Lower leg skin (tissue), 4 donors: ENCODE data around the gene DAGLA. TPM values are rescaled to one million over a fixed set of nuclear protein-coding genes. Genes with fewer than 3 reads are reported as not detected.

Experiments used
- DNase-seq, 2 donors: peaks; one replicate each; pipeline ENCODE4 v3.0.0-alpha.2; 2019; ENCODE audit warnings: low spot score in 2 of 2
- H3K4me3 ChIP-seq: fragments of 200-600 bp; sonication (generic); 2 replicates; pipeline ENCODE4 v1.5.1; 2017; ENCODE audit warnings: mild to moderate bottlenecking, low read depth; ENCODE audit not compliant: poor library complexity, severe bottlenecking
- POLR2A ChIP-seq, 2 donors: fragments of 450-650 bp; IDR thresholded peaks; one replicate each; pipeline ENCODE4 v1.6.1; 2016 to 2017; ENCODE audit warnings: antibody characterized with exemption in 2 of 2, mild to moderate bottlenecking in 1 of 2, moderate library complexity in 1 of 2
- WGBS, 2 donors: methylation state at CpG; one replicate each; pipeline ENCODE4 v1.1.5; 2018; 5-methylcytosine and 5-hydroxymethylcytosine counted together
- intact Hi-C: fragments of 100-400 bp; cut with DNase I; formaldehyde crosslinking; loops from one replicate; pipeline ENCODE4 v1.15.0; 2023; ENCODE audit warnings: low total_unique reads
- total RNA-seq, 4 donors: library from RNA; depleted of rRNA; stranded (reverse); fragments of >200 nt; gene quantifications; one replicate each; pipeline ENCODE4 v1.1.0, GENCODE V29; 2016
- TF ChIP-seq, protein P1 (sequence below), 3 donors: fragments of 450-650 bp; IDR thresholded peaks; one replicate each; pipeline ENCODE4 v1.5.1; 2016; ENCODE audit warnings: antibody characterized with exemption in 3 of 3, mild to moderate bottlenecking in 3 of 3, moderate library complexity in 2 of 3

The DAGLA gene
- total RNA-seq, 4 donors from 2014 or later: 0.23 to 1.8 (median 0.79) TPM

DNA sequence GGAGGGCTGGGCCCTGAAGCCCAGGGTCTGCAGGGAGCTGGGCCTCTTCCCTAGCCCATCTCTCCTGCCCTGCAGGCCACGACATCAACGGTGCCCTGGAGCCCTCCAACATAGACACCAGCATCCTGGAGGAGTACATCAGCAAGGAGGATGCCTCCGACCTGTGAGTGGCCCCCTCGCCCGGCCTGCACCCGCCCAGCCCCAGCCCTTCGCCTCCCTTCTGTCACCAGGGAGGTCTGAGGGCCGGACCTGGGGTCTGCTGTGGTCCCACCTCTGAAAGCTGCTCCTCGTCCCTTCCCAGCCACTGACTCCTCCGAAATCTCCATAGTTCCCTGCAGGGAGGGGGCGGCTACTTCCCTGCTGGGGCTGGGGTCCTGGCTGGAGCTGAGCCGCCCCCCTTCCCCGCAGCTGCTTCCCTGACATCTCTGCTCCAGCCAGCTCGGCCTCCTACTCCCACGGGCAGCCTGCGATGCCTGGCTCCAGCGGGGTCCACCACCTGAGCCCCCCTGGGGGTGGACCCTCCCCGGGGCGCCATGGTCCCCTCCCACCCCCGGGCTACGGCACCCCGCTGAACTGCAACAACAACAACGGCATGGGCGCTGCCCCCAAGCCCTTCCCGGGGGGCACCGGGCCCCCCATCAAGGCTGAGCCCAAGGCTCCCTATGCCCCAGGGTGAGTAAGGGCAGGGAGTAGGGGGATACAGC, 85.5 kb downstream of the DAGLA start:
- intact Hi-C loops: no loop called here
- WGBS, 2 donors: 83 to 88% methylated on average over 15 to 19 of the region's 26 CpGs
- no peak overlapping the region for H3K4me3 ChIP-seq
- TF ChIP-seq, protein P1, sequence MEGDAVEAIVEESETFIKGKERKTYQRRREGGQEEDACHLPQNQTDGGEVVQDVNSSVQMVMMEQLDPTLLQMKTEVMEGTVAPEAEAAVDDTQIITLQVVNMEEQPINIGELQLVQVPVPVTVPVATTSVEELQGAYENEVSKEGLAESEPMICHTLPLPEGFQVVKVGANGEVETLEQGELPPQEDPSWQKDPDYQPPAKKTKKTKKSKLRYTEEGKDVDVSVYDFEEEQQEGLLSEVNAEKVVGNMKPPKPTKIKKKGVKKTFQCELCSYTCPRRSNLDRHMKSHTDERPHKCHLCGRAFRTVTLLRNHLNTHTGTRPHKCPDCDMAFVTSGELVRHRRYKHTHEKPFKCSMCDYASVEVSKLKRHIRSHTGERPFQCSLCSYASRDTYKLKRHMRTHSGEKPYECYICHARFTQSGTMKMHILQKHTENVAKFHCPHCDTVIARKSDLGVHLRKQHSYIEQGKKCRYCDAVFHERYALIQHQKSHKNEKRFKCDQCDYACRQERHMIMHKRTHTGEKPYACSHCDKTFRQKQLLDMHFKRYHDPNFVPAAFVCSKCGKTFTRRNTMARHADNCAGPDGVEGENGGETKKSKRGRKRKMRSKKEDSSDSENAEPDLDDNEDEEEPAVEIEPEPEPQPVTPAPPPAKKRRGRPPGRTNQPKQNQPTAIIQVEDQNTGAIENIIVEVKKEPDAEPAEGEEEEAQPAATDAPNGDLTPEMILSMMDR (IDR thresholded peaks at IDR 0.05): no peak
- TF ChIP-seq POLR2A (IDR thresholded peaks at IDR 0.05): no peak
- no peak for DNase-seq

DNA sequence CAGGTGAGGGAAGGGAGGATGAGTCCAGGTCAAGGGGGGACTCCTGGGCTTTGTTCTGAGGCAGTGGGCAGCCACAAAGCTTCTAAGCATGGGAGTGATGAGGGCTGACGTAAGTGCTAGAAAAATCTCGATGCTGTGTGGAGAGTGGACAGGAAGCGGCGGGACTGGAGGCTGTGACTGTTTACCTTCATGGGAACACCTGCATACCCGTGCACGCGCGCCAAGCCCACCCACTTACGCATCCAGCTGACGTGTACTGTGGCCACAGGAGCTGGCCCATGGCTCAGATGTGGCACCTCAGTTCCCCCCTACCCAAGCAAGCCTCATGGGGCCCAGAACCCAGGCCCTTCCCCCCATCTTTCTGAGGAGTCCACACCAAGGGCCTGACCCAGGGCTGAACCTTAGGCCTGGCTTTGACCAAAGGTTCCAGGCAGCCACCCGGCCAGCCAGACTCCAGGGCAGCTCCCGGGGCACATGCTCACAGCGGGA, 86.2 kb downstream of the DAGLA start:
- WGBS, 2 donors: 73 to 75% methylated on average over 13 of the region's 13 CpGs
- intact Hi-C loops: no loop called here
- DNase-seq: no peak
- no peak overlapping the region for H3K4me3 ChIP-seq
- no peak for TF ChIP-seq POLR2A (IDR thresholded peaks at IDR 0.05)
- TF ChIP-seq, protein P1 (IDR thresholded peaks at IDR 0.05): no peak

DNA sequence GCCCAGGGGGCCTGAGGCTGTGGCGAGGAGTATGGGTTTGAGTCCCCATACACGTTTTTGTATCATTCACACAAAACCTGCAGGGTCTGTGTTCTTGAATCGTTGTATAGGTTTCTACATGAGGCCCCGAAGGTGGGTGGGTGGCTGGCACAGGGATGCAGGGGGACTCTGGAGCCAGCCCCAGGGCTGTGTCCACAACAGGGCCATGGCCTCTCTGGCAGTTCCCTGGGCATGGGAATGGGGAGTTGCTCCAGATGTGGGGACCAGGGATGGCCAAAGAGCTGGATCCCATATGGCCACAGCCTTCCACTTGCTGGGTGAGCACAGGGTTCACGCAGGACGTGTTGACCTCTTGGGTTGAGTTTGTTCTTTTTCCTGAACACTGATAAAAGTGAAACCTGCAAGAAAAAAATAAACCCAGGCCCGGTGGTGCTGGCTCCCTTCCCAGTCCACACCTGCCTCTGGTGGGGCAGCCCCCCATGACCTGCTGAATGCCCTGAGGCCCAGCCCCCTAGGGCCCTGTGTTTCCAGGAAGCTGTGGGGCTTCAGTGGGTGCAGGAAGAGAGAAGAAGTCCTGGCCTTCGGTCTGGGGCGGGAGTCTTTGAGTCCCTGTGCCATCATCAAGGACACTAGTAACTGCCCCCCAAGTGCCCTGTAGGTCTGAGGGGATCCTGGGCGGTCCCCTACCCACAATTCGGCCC, 88.3 kb downstream of the DAGLA start:
- no peak overlapping the region for H3K4me3 ChIP-seq
- intact Hi-C loops: no loop called here
- WGBS, 2 donors: 67 to 75% methylated on average over 11 of the region's 11 CpGs
- no peak for DNase-seq
- TF ChIP-seq, protein P1 (IDR thresholded peaks at IDR 0.05): no peak
- TF ChIP-seq POLR2A (IDR thresholded peaks at IDR 0.05): no peak

DNA sequence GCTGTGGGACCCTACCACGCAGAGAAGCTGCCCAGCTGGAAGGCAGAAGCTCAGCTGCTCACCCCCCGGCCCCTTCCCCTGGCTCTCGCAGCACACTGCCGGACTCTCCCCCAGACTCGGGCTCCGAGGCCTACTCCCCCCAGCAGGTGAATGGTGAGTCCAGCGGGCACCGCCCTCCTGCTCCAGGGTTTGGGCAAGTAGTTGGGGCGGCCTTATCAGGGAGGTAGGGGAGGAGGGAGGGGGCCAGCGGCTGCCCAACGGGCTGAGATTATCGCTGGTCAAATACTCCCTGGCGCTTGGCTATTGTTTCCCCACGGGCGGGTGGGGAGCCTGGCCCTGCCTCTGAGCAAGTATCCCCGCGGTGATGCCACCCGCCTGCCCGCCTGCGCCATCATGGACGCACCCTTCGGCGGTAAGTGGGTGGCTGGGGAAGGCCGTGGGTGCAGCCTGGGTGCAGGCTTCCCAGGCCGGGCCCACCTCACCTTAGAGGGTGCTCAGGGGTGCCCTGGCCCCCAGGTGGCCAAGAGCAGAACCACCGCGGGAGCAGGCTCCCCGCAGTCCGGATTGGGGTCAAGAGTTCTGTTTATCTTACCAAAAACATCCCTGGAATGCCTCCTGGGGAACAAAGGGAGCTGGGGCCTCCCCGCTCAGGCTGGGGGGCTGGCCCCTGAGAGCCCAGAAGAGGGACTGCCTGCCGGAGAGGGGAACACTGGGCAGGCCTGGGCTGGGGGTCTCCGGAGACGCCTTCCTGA, 89.2 kb downstream of the DAGLA start:
- H3K4me3 ChIP-seq: no peak overlapping the region
- no peak for DNase-seq
- TF ChIP-seq, protein P1 (IDR thresholded peaks at IDR 0.05): no peak
- no peak for TF ChIP-seq POLR2A (IDR thresholded peaks at IDR 0.05)
- WGBS, 2 donors: 79 to 89% methylated on average over 23 to 30 of the region's 33 CpGs
- intact Hi-C loops: no loop called here

DNA sequence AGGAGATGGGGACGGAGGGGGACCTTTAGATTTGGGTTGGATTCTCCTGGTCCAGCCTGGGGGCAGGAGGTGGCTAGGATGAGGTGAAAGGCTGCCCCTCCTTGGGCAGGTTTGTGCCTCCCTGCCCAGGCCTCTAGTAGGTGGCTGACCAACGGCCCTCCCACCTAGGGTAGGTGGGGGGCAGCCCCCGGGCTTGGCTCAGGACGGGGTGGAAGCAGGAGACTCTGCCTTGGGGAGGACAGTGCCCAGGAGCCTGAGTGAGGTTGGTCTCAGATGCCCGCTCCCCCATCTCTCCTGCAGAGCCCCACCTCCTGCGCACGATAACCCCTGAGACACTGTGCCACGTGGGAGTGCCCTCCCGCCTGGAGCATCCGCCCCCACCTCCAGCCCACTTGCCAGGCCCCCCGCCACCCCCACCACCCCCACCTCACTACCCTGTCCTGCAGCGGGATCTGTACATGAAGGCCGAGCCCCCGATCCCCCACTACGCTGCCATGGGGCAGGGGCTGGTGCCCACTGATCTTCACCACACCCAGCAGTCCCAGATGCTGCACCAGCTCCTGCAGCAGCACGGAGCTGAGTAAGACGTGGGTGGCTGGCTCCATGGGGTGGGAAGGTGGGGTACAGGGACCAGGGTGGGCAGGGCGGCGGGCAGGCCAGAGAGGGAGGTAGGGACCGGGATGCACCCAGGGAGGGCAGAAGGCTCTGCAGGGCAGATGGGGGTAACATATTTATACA, 89.9 kb downstream of the DAGLA start:
- no peak overlapping the region for H3K4me3 ChIP-seq
- no peak for DNase-seq
- 85 to 89% methylated on average over 18 to 20 of the region's 20 CpGs for WGBS, 2 donors
- intact Hi-C loops: no loop called here
- no peak for TF ChIP-seq POLR2A (IDR thresholded peaks at IDR 0.05)
- TF ChIP-seq, protein P1 (IDR thresholded peaks at IDR 0.05): no peak
